Caco-2 (cell line): ENCODE data around the gene SRP9. TPM values are rescaled to one million over a fixed set of nuclear protein-coding genes. Genes with fewer than 3 reads are reported as not detected.

Experiments
- BruUV-seq: library from RNA; stranded (reverse); fragments of 400-500 nt; replicated peaks from 2 replicates; lab custom pipeline; 2021; lab: Mats Ljungman, UMichigan
- CTCF ChIA-PET: fragments of 300-600 bp; sonication (Branson Sonifier 250); formaldehyde crosslinking; loops from one replicate; lab custom pipeline; 2022; ENCODE audit warnings: antibody characterized with exemption; lab: Charles Lee
- POLR2A ChIA-PET: fragments of 300-600 bp; sonication (Branson Sonifier 250); formaldehyde crosslinking; loops from one replicate; lab custom pipeline; 2022; ENCODE audit warnings: antibody characterized with exemption; lab: Charles Lee
- DNase-seq, 2 experiments: peaks; one replicate each; pipeline versions ENCODE4 v3.0.0 to v3.0.0-alpha.2; 2020 to 2022
- H3K27me3 ChIP-seq: replicated peaks from 2 replicates; pipeline ENCODE4 v1.6.0; 2011; ENCODE audit warnings: low read length; ENCODE audit not compliant: control insufficient read depth, insufficient read depth
- H3K36me3 ChIP-seq: 2 replicates; pipeline ENCODE4 v1.5.1; 2011; ENCODE audit warnings: low read length; ENCODE audit not compliant: control insufficient read depth, insufficient read depth
- H3K4me1 ChIP-seq: fragments of 250-450 bp; sonication (Bioruptor Pico); 2 replicates; pipeline ENCODE4 v1.5.1; 2020; ENCODE audit warnings: mild to moderate bottlenecking
- H3K4me3 ChIP-seq: 2 replicates; pipeline ENCODE4 v1.5.1; 2011; ENCODE audit warnings: low read depth, mild to moderate bottlenecking, control low read depth, low read length
- H3K9me3 ChIP-seq: fragments of 250-450 bp; sonication (Bioruptor Pico); 2 replicates; pipeline ENCODE4 v1.5.1; 2020; ENCODE audit warnings: mild to moderate bottlenecking, moderate library complexity
- H3K27ac Mint-ChIP-seq: one replicate; pipeline ENCODE4 v1.8.0; 2022; ENCODE audit warnings: mixed read lengths; ENCODE audit not compliant: unreplicated experiment
- H3K27me3 Mint-ChIP-seq: one replicate; pipeline ENCODE4 v1.8.0; 2022; ENCODE audit warnings: mixed read lengths; ENCODE audit not compliant: insufficient read depth, unreplicated experiment
- H3K36me3 Mint-ChIP-seq: one replicate; pipeline ENCODE4 v1.8.0; 2022; ENCODE audit warnings: mild to moderate bottlenecking, mixed read lengths; ENCODE audit not compliant: insufficient read depth, unreplicated experiment
- H3K4me1 Mint-ChIP-seq: one replicate; pipeline ENCODE4 v1.8.0; 2022; ENCODE audit warnings: low read depth, mixed read lengths; ENCODE audit not compliant: unreplicated experiment
- H3K4me3 Mint-ChIP-seq: one replicate; pipeline ENCODE4 v1.8.0; 2022; ENCODE audit warnings: mild to moderate bottlenecking, moderate library complexity, mixed read lengths; ENCODE audit not compliant: unreplicated experiment
- H3K9me3 Mint-ChIP-seq: one replicate; pipeline ENCODE4 v1.8.0; 2022; ENCODE audit warnings: mixed read lengths; ENCODE audit not compliant: unreplicated experiment
- CTCF ChIP-seq, 2 experiments: fragments of 200-600 bp in 1 of 2; IDR thresholded peaks; 1 replicate in 1 of 2; 2 replicates in 1 of 2; pipeline versions ENCODE4 v1.5.1 to v1.8.0; 2011 to 2022; ENCODE audit warnings: antibody characterized with exemption in 1 of 2, control low read depth in 1 of 2, inconsistent platforms in 1 of 2, low read depth in 1 of 2, low read length in 1 of 2, mild to moderate bottlenecking in 1 of 2, moderate library complexity in 1 of 2; ENCODE audit not compliant: insufficient read depth in 1 of 2, severe bottlenecking in 1 of 2, unreplicated experiment in 1 of 2
- intact Hi-C: fragments of 100-400 bp; cut with micrococcal nuclease; formaldehyde crosslinking; loops from one replicate; pipeline ENCODE4 v1.10.0; 2022; ENCODE audit not compliant: unreplicated experiment
- total RNA-seq: library from RNA; stranded (reverse); gene quantifications from 2 replicates; pipeline ENCODE4 v1.2.3, GENCODE V29; 2022

SRP9 gene
- total RNA-seq, 1 experiment from 2014 or later, result 261 TPM

- H3K4me3 Mint-ChIP-seq, result no peak overlapping the region
- intact Hi-C loops, result no loop called here
- no peaks in the 10 kb centered on the region for H3K4me1 Mint-ChIP-seq
- Histone ChIP-seq H3K4me3 (no peak overlapping the region), H3K27me3 (no peaks in the 10 kb centered on the region), H3K36me3 (no peaks in the 10 kb centered on the region), H3K4me1 (peaks cover 13% of the 10 kb centered on the region), H3K9me3 (no peaks in the 10 kb centered on the region)
- ChIA-PET CTCF (no interaction called here), POLR2A (no interaction called here)
- no peak for DNase-seq
- H3K9me3 Mint-ChIP-seq, result no peaks in the 10 kb centered on the region
- H3K27ac Mint-ChIP-seq, result no peak overlapping the region
- no TSS peak for BruUV-seq
- H3K36me3 Mint-ChIP-seq, result no peaks in the 10 kb centered on the region
- H3K27me3 Mint-ChIP-seq, result no peaks in the 10 kb centered on the region
- no peak for TF ChIP-seq CTCF (IDR thresholded peaks at IDR 0.05; ENCODE audit: insufficient read depth in 1 of 2, low read depth in 1 of 2, low read length in 1 of 2, severe bottlenecking in 1 of 2, unreplicated experiment in 1 of 2)
These were observed 32.9 kb upstream of the SRP9 start for GRCh38 chr1:225744745-225745144.

GRCh38 chr1:225745273-225745672 lies 32.4 kb upstream of the SRP9 start:
- CTCF ChIA-PET, result no interaction called here
- no peak overlapping the region for H3K4me3 Mint-ChIP-seq
- H3K27me3 Mint-ChIP-seq, result no peaks in the 10 kb centered on the region

GRCh38 chr1:225746361-225747179 lies 31.1 kb upstream of the SRP9 start:
- Mint-ChIP-seq H3K4me1 (no peaks in the 10 kb centered on the region), H3K4me3 (peak overlapping the region; percentile 5), H3K27ac (peak overlapping the region; percentile 69), H3K36me3 (no peaks in the 10 kb centered on the region), H3K27me3 (no peaks in the 10 kb centered on the region), H3K9me3 (no peaks in the 10 kb centered on the region)
- BruUV-seq, result no TSS peak
- no peaks in the 10 kb centered on the region for H3K9me3 ChIP-seq
- H3K36me3 ChIP-seq, result no peaks in the 10 kb centered on the region
- no peaks in the 10 kb centered on the region for H3K27me3 ChIP-seq
- no peak for TF ChIP-seq CTCF (IDR thresholded peaks at IDR 0.05; ENCODE audit: insufficient read depth in 1 of 2, low read depth in 1 of 2, low read length in 1 of 2, severe bottlenecking in 1 of 2, unreplicated experiment in 1 of 2)
- ChIA-PET POLR2A (interaction anchor here (0.5 kb wide), 1 partner anchor 17 kb away, joined by 11 read pairs; no protein-coding TSS in a partner anchor), CTCF (interaction anchor here (0.7 to 2.2 kb wide), 4 partner anchors 31 to 307 kb away, joined by 4 to 14 read pairs (median 4); partner anchors contain the start of gene SRP9)
- peaks cover 13% of the 10 kb centered on the region for H3K4me1 ChIP-seq
- DNase-seq, result peak; percentile 59 to 63
- intact Hi-C loops, result no loop called here
- H3K4me3 ChIP-seq, result peak overlapping the region; percentile 19; the same call in 1 of the 2 replicates

More at GRCh38 chr1:225745273-225745672, 32.4 kb upstream of the SRP9 start:
- H3K27me3 ChIP-seq, result no peaks in the 10 kb centered on the region
- POLR2A ChIA-PET, result no interaction called here
- Mint-ChIP-seq H3K36me3 (no peaks in the 10 kb centered on the region), H3K4me1 (no peaks in the 10 kb centered on the region), H3K9me3 (no peaks in the 10 kb centered on the region), H3K27ac (no peak overlapping the region)
- H3K4me3 ChIP-seq, result no peak overlapping the region
- no TSS peak for BruUV-seq
- no peak for DNase-seq
- H3K9me3 ChIP-seq, result no peaks in the 10 kb centered on the region
- TF ChIP-seq CTCF (IDR thresholded peaks at IDR 0.05; ENCODE audit: insufficient read depth in 1 of 2, low read depth in 1 of 2, low read length in 1 of 2, severe bottlenecking in 1 of 2, unreplicated experiment in 1 of 2), result no peak
- H3K4me1 ChIP-seq, result peaks cover 13% of the 10 kb centered on the region
- H3K36me3 ChIP-seq, result no peaks in the 10 kb centered on the region
- intact Hi-C loops, result no loop called here
